Right atrium auricular region (tissue), 2 donors: ENCODE results near the gene RGS12. TPM values are rescaled to one million over a fixed set of nuclear protein-coding genes. Genes with fewer than 3 reads are reported as not detected.

Experiments
- DNase-seq: peaks from one replicate; pipeline ENCODE4 v3.0.0-alpha.2; 2019; ENCODE audit warnings: low spot score
- H3K27ac ChIP-seq, 2 donors: fragments of 200-600 bp; sonication (generic); 1 replicate in 1 of 2; 2 replicates in 1 of 2; pipeline ENCODE4 v1.5.1; 2016 to 2019
- H3K27me3 ChIP-seq, 2 donors: fragments of 200-600 bp; sonication (generic); one replicate each; pipeline versions ENCODE4 v1.5.1 to v1.6.0; 2017 to 2019
- H3K36me3 ChIP-seq: fragments of 200-600 bp; sonication (generic); one replicate; pipeline ENCODE4 v1.5.1; 2016
- H3K4me1 ChIP-seq, 2 donors: fragments of 200-600 bp; sonication (generic); one replicate each; pipeline versions ENCODE4 v1.5.1 to v1.6.0; 2017 to 2019
- H3K4me3 ChIP-seq, 2 donors: fragments of 200-600 bp; sonication (generic); 1 replicate in 1 of 2; 2 replicates in 1 of 2; pipeline ENCODE4 v1.5.1; 2017 to 2019; ENCODE audit warnings: mild to moderate bottlenecking in 1 of 2, moderate library complexity in 1 of 2
- H3K9me3 ChIP-seq, 2 donors: fragments of 200-600 bp; sonication (generic); one replicate each; pipeline ENCODE4 v1.5.1; 2019
- CTCF ChIP-seq, 2 donors: fragments of 200-600 bp; sonication (generic); IDR thresholded peaks; one replicate each; pipeline ENCODE4 v1.5.1; 2019; ENCODE audit warnings: antibody characterized with exemption in 2 of 2
- total RNA-seq, 2 donors: library from RNA; depleted of rRNA; stranded (reverse); fragments of >200 nt; gene quantifications; one replicate each; pipeline ENCODE4 v1.1.0, GENCODE V29; 2016

The RGS12 gene
- total RNA-seq, 2 donors from 2014 or later, result 7.0 to 9.9 TPM

GRCh38 chr4:3335982-3336381 lies 43.2 kb downstream of the RGS12 start:
- no peak overlapping the region for H3K4me3 ChIP-seq
- no peaks in the 10 kb centered on the region for H3K4me1 ChIP-seq

GRCh38 chr4:3336382-3337356 lies 43.8 kb downstream of the RGS12 start:
- TF ChIP-seq CTCF (IDR thresholded peaks at IDR 0.05), result no peak
- H3K4me3 ChIP-seq, result no peak overlapping the region
- peak; percentile 40 for DNase-seq
- H3K27me3 ChIP-seq, result no peaks in the 10 kb centered on the region
- no peak overlapping the region for H3K27ac ChIP-seq
- no peaks in the 10 kb centered on the region for H3K4me1 ChIP-seq
- no peaks in the 10 kb centered on the region for H3K9me3 ChIP-seq
- no peaks in the 10 kb centered on the region for H3K36me3 ChIP-seq

More at GRCh38 chr4:3335982-3336381, 43.2 kb downstream of the RGS12 start:
- Histone ChIP-seq H3K9me3 (no peaks in the 10 kb centered on the region), H3K27ac (no peak overlapping the region), H3K27me3 (no peaks in the 10 kb centered on the region), H3K36me3 (no peaks in the 10 kb centered on the region)
- peak; percentile 34 for DNase-seq
- TF ChIP-seq CTCF (IDR thresholded peaks at IDR 0.05), result no peak

- Histone ChIP-seq H3K4me3 (no peak overlapping the region), H3K36me3 (no peaks in the 10 kb centered on the region), H3K27ac (no peak overlapping the region), H3K4me1 (no peaks in the 10 kb centered on the region), H3K27me3 (no peaks in the 10 kb centered on the region), H3K9me3 (no peaks in the 10 kb centered on the region)
- TF ChIP-seq CTCF (IDR thresholded peaks at IDR 0.05), result no peak
- peak; percentile 36 for DNase-seq
Measured at GRCh38 chr4:3337357-3337732, 44.5 kb downstream of the RGS12 start.

GRCh38 chr4:3337811-3338210 lies 45.0 kb downstream of the RGS12 start:
- H3K27ac ChIP-seq, result no peak overlapping the region
- no peak for TF ChIP-seq CTCF (IDR thresholded peaks at IDR 0.05)
- H3K9me3 ChIP-seq, result no peaks in the 10 kb centered on the region
- H3K4me3 ChIP-seq, result no peak overlapping the region
- no peaks in the 10 kb centered on the region for H3K36me3 ChIP-seq
- DNase-seq, result no peak
- no peaks in the 10 kb centered on the region for H3K27me3 ChIP-seq
- no peaks in the 10 kb centered on the region for H3K4me1 ChIP-seq

GRCh38 chr4:3338321-3338838 lies 45.6 kb downstream of the RGS12 start:
- peak; percentile 36 for DNase-seq
- Histone ChIP-seq H3K36me3 (no peaks in the 10 kb centered on the region), H3K9me3 (no peaks in the 10 kb centered on the region), H3K27ac (no peak overlapping the region), H3K4me1 (no peaks in the 10 kb centered on the region), H3K4me3 (no peak overlapping the region), H3K27me3 (no peaks in the 10 kb centered on the region)
- no peak for TF ChIP-seq CTCF (IDR thresholded peaks at IDR 0.05)
